Measurements from ENCODE around the gene ALG12. TPM values are rescaled to one million over a fixed set of nuclear protein-coding genes. Genes with fewer than 3 reads are reported as not detected.
A peak's percentile ranks its signal among the peaks of the same experiment; 100 is the strongest.

The ALG12 gene
- total RNA-seq, 3 donors from 2014 or later (not counting 1 experiment from before 2014, with no cell fraction given) = 17.2 to 22.7 (median 19.2) TPM

GRCh38 chr22:49963647-49964026 lies 45.4 kb upstream of the ALG12 start:
- H3K4me3 Mint-ChIP-seq = peak overlapping the region; percentile 74
- no peaks in the 10 kb centered on the region for H3K27me3 ChIP-seq (ENCODE audit: control insufficient read depth, insufficient read depth, low read length)
- 66% methylated on average over 6 of the region's 6 CpGs for WGBS (ENCODE audit: insufficient coverage)
- peak overlapping the region; percentile 11 for H3K27ac ChIP-seq (ENCODE audit: low read length)
- no peaks in the 10 kb centered on the region for H3K9me3 Mint-ChIP-seq
- intact Hi-C loops (cut with micrococcal nuclease) = no loop called here
- H3K9me3 ChIP-seq (ENCODE audit: control insufficient read depth, insufficient read depth, low read length) = no peaks in the 10 kb centered on the region
- H3K4me1 Mint-ChIP-seq = peaks cover 10 to 37% of the 10 kb centered on the region in 2 donors
- DNase-seq (peak; percentile 15 to 49), ATAC-seq (no peak)
- TF ChIP-seq CTCF (IDR thresholded peaks at IDR 0.05) = no peak
- no peak overlapping the region for H3K4me3 ChIP-seq (ENCODE audit: low read length)
- no peaks in the 10 kb centered on the region for H3K36me3 Mint-ChIP-seq
- H3K4me1 ChIP-seq (ENCODE audit: control insufficient read depth, insufficient read depth, low read length) = peaks cover 60% of the 10 kb centered on the region
- peak overlapping the region; percentile 88 to 90 for H3K27ac Mint-ChIP-seq
- peaks cover 19% of the 10 kb centered on the region for H3K36me3 ChIP-seq (ENCODE audit: control insufficient read depth, insufficient read depth, low read length)
- H3K27me3 Mint-ChIP-seq (ENCODE audit: low read depth in 2 of 2) = no peaks in the 10 kb centered on the region

- no peak overlapping the region for H3K4me3 ChIP-seq (ENCODE audit: low read length)
- Mint-ChIP-seq H3K27me3 (ENCODE audit: low read depth in 2 of 2) (no peaks in the 10 kb centered on the region), H3K27ac (peak overlapping the region; percentile 88 to 90), H3K9me3 (no peaks in the 10 kb centered on the region), H3K4me3 (peak overlapping the region; percentile 74), H3K4me1 (peaks cover 10 to 37% of the 10 kb centered on the region in 2 donors), H3K36me3 (no peaks in the 10 kb centered on the region)
- no peak for TF ChIP-seq CTCF (IDR thresholded peaks at IDR 0.05)
- ATAC-seq (no peak), DNase-seq (peak; percentile 21 to 36)
- WGBS (ENCODE audit: insufficient coverage) = 76% methylated on average over 63 of the region's 63 CpGs
- intact Hi-C loops (cut with micrococcal nuclease) = no loop called here
- peaks cover 19% of the 10 kb centered on the region for H3K36me3 ChIP-seq (ENCODE audit: control insufficient read depth, insufficient read depth, low read length)
- no peaks in the 10 kb centered on the region for H3K27me3 ChIP-seq (ENCODE audit: control insufficient read depth, insufficient read depth, low read length)
- H3K27ac ChIP-seq (ENCODE audit: low read length) = peak overlapping the region; percentile 46
- no peaks in the 10 kb centered on the region for H3K9me3 ChIP-seq (ENCODE audit: control insufficient read depth, insufficient read depth, low read length)
- peaks cover 60% of the 10 kb centered on the region for H3K4me1 ChIP-seq (ENCODE audit: control insufficient read depth, insufficient read depth, low read length)
Observed at GRCh38 chr22:49962751-49963646, 44.8 kb upstream of the ALG12 start.

- peak overlapping the region; percentile 88 to 90 for H3K27ac Mint-ChIP-seq
- ATAC-seq (peak; percentile 32 to 51 (median 36)), DNase-seq (peak; percentile 68 to 94)
- peaks cover 51% of the 10 kb centered on the region for H3K4me1 ChIP-seq (ENCODE audit: control insufficient read depth, insufficient read depth, low read length)
- peaks cover 6 to 33% of the 10 kb centered on the region in 2 donors for H3K4me1 Mint-ChIP-seq
- intact Hi-C loops (cut with micrococcal nuclease) = no loop called here
- H3K9me3 ChIP-seq (ENCODE audit: control insufficient read depth, insufficient read depth, low read length) = no peaks in the 10 kb centered on the region
- peak overlapping the region; percentile 90 for H3K4me3 Mint-ChIP-seq
- peaks cover 19% of the 10 kb centered on the region for H3K36me3 ChIP-seq (ENCODE audit: control insufficient read depth, insufficient read depth, low read length)
- H3K27me3 Mint-ChIP-seq (ENCODE audit: low read depth in 2 of 2) = no peaks in the 10 kb centered on the region
- H3K27ac ChIP-seq (ENCODE audit: low read length) = peak overlapping the region; percentile 86
- no peaks in the 10 kb centered on the region for H3K36me3 Mint-ChIP-seq
- TF ChIP-seq CTCF (IDR thresholded peaks at IDR 0.05) = no peak
- no peaks in the 10 kb centered on the region for H3K9me3 Mint-ChIP-seq
- WGBS (ENCODE audit: insufficient coverage) = 6% methylated on average over 60 of the region's 70 CpGs
- H3K27me3 ChIP-seq (ENCODE audit: control insufficient read depth, insufficient read depth, low read length) = no peaks in the 10 kb centered on the region
- peak overlapping the region; percentile 60 for H3K4me3 ChIP-seq (ENCODE audit: low read length)
Observed at GRCh38 chr22:49962012-49962750, 43.9 kb upstream of the ALG12 start.
